Retina (tissue), 1 donor: ENCODE data around the gene EVI2B.
"Not testable (repeated sequence)": the region's sequence is repeated elsewhere in the genome, so short reads cannot be mapped to it uniquely, and the experiment has no call there.

ENCODE experiments used
- DNase-seq: peaks from one replicate; pipeline ENCODE4 v3.0.0-alpha.2; 2016

The EVI2B gene

DNA sequence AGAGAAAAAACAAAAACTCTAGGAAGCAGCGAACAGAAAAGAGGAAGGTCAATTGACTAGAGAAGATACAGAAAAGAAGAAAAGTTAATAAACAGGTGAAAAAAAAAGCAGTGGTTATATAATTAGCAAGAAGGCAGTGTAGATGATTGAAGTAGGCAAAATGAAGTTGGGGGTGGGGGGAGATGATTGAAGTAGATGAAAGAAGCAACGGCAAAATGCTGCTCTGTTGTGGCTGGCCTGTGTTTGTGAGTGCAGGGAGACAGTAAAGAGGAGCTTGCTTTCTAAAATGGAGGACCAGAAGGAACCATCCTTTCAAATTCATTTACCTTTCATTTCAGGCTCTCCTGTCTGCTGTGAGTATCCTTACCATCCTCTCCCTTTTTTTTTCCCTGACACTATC is 3.6 kb downstream of the EVI2B start:
- DNase-seq, result no peak

GRCh38 chr17:31309556-31309955 is 4.3 kb downstream of the EVI2B start:
- no peak for DNase-seq

DNA sequence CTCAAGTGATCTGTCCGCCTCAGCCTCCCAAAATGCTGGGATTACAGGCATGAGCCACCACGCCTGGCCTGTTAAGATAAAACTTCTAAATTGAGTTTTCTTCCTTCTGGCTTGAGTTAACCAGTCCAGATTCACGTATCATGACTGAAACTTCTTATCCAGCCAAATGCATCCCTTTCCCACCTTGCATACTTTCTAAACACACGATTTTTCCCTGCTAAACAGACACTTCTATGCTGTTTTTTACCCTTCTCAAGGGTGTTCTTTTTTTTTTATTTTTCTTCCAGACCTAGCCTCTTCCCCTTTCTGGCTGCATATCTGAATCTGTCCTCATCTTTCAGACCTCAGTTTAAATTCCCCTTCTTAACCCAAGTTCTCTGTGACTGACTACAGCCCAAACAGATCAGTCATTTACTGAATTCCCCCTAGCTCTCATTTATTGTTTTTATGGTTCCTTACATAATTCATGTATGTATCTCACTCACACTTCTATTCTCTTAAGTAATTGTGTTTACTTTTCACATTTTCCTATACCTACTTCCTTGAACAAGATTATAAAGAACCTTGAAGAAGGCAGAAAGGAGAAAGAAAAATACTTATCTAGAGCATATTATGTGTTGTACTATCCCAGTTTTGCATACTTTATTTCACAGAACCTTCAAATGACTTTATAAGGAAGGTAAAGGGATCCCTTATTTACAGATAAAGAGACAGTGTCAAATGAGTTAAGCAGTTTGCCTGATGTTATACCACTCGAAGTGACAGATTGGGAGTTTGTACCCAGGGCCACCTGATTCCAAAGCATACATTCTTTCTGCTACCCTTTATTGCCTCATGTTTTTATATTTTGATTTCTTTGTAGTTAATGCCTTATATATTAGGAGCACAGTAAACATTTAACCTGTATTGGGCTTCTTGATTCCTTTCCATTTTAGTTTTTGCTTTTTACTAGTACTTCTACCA is 5.2 kb downstream of the EVI2B start:
- DNase-seq, result no peak

DNA sequence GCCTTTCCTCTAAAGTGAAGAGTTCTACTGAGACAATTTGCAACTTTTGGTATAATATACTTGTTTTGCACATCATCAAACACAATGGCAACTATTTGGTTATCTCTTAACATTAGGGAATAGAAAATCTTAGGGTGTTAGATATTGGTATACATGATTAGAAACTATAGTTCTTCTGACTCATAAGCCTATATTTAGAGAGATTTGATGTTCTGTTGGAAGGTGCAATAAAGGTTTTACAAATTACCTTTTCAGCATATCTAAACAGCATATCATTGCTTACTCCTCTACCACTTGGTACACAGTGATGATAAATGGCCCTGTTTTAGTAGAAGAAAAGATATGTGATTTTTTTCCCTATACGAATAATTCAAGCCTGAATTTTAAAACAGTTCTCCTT is 6.2 kb downstream of the EVI2B start:
- no peak for DNase-seq

DNA sequence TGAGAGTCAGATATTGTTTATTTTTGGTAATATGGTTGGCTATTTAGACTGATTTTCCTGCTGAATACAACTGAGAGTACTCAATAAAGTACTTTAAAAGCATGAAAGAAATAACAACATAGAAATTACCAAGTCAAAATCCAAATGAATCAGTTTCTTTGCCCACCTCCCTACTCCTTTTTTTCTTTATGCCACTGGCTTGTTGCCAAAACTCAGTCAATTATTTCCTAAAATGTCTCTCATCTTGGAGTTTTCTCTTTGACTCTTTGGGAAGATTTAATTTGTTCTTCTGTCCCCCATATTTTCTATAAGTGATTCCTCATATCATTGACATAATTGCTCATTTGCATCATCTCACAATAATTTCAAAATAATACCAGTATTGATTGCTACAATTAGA is 14.2 kb downstream of the EVI2B start:
- DNase-seq, result no peak

DNA sequence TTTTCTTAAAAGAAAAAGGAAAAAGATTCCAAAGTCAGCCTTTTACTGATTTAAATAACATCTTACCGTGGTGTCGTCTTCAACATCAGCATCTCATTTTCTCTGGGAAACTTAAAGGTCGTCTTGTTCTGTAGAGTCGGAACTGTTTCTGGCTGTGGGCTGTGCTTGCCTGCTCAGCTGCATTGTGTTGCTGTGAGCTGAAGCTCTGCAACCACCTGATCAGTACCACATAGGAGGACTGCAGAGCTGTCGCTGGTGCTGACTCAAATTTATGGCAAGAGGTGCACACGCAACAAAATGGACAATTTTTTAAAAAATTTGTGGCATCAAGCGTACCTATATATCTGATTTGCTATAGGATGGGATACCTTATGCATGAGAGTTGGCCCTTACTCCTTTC is 16.8 kb downstream of the EVI2B start, which contains the start of gene OMG:
Gene OMG, minus strand, starts transcription at position 150 of the 400 bp plus-strand sequence. CDS start 908 bp downstream, outside the sequence.
- no peak for DNase-seq

GRCh38 chr17:31296142-31296541 is 17.7 kb downstream of the EVI2B start:
- no peak for DNase-seq

- DNase-seq, result no peak
Measured at GRCh38 chr17:31295489-31295871, 18.4 kb downstream of the EVI2B start.

DNA sequence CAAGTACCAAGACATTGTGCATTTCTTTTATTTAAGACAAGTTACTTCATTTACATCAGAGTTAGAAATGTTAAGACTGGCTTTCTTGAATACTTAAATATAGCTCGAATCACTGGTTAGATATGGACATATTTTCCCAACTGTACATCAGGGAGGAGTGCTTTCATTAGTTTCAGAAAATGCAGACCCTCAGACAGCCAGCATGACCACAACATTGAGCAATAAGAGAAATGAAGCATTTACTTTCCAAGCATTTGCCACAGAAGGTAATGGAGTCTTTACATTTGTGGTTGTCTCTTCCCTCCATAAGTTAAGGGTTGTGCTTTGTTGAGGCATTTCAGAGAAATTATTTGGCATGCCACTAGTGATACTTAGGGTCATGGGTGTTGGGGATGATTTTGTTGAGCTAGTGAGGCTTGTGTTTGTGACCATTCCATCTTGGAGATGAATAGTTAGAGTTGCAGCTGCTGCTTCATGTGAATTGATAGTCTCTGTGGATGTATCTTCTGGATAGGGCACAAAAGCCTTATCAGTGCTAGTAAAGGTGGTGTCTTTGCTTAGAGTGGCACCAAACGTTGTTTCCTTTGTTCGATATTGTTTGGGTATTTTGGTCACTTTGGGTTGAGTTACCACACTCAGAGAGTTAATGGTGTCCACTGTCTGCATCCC is 18.9 kb downstream of the EVI2B start:
- no peak for DNase-seq

GRCh38 chr17:31294231-31294630 is 19.6 kb downstream of the EVI2B start:
- no peak for DNase-seq

GRCh38 chr17:31293581-31293980 is 20.3 kb downstream of the EVI2B start:
- DNase-seq, result no peak

GRCh38 chr17:31291820-31292219 is 22.0 kb downstream of the EVI2B start:
- no peak for DNase-seq

DNA sequence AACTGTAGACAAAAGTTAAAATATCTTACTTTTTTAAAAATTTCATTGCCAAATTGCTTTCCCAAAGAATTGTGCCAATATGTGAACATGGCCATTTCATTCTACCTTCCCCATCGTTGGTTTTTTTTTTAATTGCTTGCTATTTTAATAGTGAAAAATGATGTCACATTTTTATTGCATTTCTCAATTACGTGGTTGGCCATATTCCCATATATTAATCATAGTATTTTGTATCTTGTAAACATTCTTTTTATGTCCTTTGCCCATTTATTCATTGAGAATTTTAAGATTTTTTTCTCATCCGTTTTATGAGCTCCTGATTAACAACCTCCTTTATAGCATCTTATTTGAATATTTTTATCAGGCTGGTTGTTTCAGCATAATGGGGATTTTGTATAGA is 24.1 kb downstream of the EVI2B start:
- DNase-seq, result no peak

DNA sequence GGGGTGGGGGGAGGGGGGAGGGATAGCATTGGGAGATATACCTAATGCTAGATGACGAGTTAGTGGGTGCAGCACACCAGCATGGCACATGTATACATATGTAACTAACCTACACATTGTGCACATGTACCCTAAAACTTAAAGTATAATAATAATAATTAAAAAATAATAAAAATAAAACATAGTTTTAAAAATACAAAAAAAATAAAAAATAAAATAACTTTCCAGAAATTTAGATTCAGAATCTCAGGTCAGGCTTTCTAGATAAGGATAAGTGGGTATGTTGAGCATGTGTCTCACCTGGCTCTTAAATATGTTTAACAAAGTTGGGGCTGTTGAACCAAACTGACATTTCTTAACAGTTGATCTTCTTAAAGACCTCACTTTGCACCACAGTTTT is 25.9 kb downstream of the EVI2B start:
- not testable (repeated sequence) for DNase-seq

DNA sequence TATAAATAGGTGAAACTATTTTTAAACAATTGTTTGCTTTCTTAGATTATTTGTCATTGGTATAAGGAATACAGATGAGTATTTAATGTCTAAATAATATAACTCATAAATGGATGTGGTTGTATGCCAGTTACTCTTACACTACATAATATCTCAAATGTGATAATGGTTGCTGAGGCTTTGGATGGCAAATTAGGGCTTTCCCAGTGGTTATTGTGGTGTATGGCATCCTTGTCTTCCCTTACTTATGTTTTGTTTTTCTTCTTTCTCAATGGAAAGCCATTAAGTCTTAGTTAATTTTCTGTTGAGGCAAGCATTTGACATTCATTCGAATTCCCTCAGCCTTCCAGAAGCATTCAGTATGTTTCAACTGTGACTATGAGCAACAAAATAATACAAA is 27.3 kb downstream of the EVI2B start:
- no peak for DNase-seq

DNA sequence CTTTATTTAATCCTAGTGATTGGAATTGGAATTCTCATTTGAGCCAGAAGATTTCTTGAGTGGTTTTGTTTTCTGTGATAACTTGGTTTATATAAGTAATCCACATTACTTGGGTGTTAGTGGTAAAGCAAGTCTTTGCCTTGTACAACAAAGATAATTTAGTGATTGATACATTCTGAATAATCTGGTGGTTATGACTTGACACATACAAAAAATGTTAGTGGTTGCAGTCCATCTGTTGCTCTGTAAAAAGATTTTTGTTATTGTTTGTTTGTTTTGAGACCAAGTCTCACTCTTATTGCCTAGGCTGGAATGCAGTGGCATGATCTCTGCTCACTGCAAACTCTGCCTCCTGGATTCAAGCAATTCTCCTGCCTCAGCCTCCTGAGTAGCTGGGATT is 30.0 kb downstream of the EVI2B start:
- DNase-seq, result no peak

DNA sequence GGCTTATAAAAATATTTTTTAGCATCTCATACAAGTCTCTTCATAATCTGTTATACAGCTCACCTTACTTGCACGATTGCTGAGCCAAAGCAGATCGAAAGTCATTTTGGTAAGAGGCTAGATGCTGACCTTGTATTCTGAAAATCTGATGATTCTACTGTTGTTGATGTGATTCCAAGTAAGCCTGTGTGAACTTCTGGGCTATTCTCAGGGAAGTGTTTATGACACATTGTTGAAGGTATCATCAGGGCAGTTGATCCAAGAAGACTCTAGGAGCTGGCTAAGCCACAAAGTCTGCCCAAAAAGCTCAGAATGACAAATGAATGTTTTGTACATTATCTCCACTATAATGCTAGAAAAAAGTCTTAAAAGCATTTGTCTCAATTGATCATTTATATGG is 32.8 kb downstream of the EVI2B start:
- no peak for DNase-seq

DNA sequence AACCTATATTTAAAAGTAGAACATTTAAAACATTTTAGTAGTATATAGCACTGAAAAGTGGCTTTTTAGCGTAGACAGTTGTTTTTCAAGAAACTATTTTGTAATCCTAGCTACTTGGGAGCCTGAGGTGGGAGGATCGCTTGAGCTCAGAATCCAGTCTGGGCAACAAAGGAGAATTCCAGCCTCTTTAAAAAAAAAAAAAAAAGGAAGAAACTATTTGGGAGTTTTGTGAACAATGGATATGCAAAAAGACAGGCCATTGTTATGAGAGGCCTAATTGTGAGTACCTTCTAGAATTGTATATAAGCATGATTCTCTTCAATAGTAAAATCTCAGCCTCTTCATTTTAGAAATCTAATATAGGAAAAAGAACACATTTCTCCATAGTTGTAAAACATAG is 34.5 kb downstream of the EVI2B start:
- no peak for DNase-seq

DNA sequence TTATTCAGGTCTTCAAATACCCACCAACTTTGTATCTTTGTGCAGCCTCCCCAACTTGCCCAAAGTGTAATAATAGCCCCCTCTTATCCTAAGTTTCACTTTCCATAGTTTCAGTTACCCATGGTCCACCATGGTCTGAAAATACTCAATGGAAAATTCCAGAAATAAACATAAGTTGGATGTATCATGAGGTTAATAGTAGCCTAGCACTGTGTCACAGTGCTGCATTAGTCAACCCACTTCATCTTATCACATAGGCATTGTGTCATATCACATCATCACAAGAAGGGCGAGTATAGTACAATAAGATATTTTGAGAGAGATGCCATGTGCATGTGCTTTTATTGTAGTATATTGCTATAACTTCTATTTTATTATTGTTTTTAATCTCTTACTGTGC is 38.7 kb downstream of the EVI2B start:
- no peak for DNase-seq

- no peak for DNase-seq
Measured at GRCh38 chr17:31274252-31274651, 39.6 kb downstream of the EVI2B start.

- no peak for DNase-seq
Measured at GRCh38 chr17:31273516-31273915, 40.3 kb downstream of the EVI2B start.

DNA sequence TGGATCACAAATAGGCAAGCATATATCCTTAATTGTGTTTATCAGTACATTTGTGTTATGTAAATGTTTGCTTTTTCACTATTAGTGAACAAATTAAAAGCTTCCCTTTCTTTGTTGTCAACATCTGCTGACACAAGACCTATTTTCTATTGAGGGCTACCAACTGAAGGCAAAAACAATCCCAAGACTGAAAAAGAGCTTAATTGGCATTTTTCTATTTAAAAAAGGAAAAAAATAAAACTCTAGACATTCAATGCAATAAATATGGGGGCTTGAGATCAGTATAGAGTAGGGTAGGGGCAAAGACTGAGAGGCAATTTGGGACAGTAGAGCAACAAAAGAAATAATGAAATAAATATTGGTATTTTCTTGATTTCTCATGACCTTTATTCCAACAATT is 41.1 kb downstream of the EVI2B start:
- DNase-seq, result no peak

DNA sequence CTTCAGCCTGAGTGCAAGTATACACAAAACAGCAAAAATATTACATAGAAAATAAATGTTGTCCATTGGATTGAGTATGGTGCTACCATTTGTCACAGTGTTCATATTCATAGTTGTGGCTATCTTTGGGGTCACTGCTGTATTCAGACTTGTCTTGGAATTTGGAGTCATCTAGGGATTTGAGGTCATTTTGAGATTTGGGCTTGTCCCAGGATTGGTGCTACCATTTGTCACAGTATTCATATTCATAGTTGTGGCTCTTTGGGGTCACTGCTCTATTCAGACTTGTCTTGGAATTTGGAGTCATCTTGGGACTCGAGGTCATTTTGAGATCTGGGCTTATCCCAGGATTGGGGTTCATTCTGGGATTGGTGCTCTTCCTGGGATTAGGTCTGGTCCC is 41.6 kb downstream of the EVI2B start:
- no peak for DNase-seq

- peak; percentile 12 for DNase-seq
Measured at GRCh38 chr17:31269578-31269983, 44.3 kb downstream of the EVI2B start.
